GM19468 (cell line): ENCODE results near the gene LIPT2.

Experiments used
- ATAC-seq: cut with Tn5 transposase; IDR thresholded peaks from one replicate; pipeline ENCODE4 v1.9.1; 2021; ENCODE audit warnings: mild to moderate bottlenecking, moderate library complexity, moderate number of reproducible peaks; ENCODE audit not compliant: unreplicated experiment; ENCODE audit errors: extremely low read depth

Gene LIPT2

GRCh38 chr11:74505911-74506310 lies 12.4 kb upstream of the LIPT2 start:
- no peak for ATAC-seq

GRCh38 chr11:74504100-74504691 lies 10.7 kb upstream of the LIPT2 start:
- ATAC-seq, result no peak

- no peak for ATAC-seq
Measured at GRCh38 chr11:74494916-74495315, 1.4 kb upstream of the LIPT2 start.

DNA sequence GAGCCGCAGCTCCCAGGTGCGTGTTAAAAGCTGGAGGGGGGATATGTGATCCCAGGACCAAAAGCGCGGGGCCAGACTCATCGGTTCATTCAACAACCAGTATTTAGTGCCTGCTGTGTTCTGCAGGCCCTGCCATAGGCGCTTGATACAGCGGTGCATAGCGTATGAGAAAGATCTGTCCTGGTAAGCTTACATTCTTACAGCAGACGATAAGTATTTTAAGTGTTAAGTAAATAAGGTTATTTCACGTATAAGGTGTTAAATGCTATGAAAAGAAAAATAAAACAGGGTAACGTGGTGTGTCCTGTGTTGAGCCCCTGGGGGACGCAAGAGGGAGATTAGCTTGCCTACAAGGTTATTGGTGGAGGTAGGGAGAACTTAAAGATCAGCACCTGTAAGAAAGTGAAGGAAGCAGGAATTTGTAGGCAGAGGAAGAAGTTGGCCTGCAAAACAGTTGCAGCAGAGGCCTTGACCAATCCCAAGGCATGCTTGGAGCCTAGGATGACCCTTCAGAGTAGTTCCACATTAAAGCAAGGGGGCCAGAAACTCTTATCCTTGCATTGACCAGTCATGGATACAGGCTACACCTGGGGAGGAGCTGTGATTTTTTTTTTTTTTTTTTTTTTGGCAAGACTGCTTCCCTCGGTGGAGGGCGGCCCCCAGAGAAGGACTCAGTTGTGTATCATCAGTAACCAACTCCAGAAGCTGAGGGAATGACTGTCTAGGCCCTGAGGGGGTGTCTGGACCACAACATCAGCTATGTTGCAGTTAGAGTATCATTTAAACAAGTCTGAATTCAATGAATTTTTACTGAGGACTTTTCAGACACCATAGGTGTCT lies 487 bp upstream of the LIPT2 start:
- ATAC-seq, result no peak

GRCh38 chr11:74492084-74492483 lies 1.4 kb downstream of the LIPT2 start:
- ATAC-seq, result no peak

GRCh38 chr11:74490941-74491340 lies 2.6 kb downstream of the LIPT2 start:
- no peak for ATAC-seq

DNA sequence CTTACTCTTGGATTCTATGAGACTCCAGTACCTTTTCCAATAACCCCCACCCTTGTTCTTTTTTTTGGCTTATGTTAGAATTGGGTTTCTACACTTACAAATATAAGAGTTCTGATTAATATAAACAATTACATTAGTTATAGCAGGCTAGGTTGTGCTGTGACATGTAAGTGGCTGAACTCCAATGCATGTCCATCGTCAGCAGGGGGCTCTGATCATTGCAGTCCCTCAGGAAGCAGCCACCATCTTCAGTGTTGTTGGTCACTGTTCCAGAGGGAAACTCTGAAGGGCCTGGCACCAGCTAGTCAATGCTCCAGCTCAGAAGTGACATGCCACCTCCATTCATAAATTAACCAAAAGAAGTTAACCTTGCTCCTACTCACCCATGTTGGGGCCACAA lies 5.6 kb downstream of the LIPT2 start:
- ATAC-seq, result no peak

- no peak for ATAC-seq
Measured at GRCh38 chr11:74485868-74486267, 7.7 kb downstream of the LIPT2 start.

GRCh38 chr11:74480688-74481417 lies 12.7 kb downstream of the LIPT2 start:
- no peak for ATAC-seq

DNA sequence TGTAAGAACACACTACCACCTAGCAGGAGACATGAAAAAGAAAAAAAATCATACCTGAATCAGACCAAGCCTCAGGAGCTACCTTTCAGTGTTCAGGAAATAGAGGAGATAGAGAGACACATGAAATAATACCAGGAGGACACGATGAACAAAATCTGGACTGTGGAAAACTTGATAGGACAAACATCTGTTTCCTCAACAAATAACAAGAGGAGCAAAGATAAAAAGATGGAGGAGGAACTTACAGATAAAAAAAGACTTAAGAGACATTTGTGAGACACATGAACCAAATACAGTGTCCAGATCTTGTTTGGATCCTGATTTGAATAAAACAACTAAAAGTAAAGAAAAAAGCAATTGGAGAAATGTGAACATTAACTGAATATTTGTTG lies 13.8 kb downstream of the LIPT2 start:
- no peak for ATAC-seq

GRCh38 chr11:74478877-74479731 lies 14.4 kb downstream of the LIPT2 start:
- ATAC-seq, result no peak

- no peak for ATAC-seq
Measured at GRCh38 chr11:74476536-74476935, 17.0 kb downstream of the LIPT2 start.

DNA sequence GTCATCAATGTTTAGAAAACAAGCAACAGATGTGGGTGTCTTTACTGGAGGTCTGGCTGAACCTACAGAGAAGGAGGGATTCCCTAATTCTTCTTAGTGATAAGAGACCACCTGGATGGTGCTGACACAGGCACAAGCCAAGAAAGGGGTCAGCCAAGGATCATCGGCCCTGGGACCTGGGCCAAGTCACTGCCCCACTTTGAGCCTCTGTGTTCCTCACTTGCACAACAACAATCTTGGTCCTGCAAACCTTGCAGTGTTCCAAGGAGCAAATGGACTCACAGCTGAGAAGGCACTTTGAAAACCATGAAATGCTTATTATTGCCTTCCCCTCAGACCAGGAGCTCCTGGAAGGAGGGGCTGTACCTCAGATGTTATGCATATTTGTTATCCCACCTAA lies 19.2 kb downstream of the LIPT2 start:
- no peak for ATAC-seq

- no peak for ATAC-seq
Measured at GRCh38 chr11:74473382-74474173, 19.9 kb downstream of the LIPT2 start.

GRCh38 chr11:74471668-74472429 lies 21.7 kb downstream of the LIPT2 start:
- ATAC-seq, result no peak

- no peak for ATAC-seq
Measured at GRCh38 chr11:74471037-74471436, 22.5 kb downstream of the LIPT2 start.

DNA sequence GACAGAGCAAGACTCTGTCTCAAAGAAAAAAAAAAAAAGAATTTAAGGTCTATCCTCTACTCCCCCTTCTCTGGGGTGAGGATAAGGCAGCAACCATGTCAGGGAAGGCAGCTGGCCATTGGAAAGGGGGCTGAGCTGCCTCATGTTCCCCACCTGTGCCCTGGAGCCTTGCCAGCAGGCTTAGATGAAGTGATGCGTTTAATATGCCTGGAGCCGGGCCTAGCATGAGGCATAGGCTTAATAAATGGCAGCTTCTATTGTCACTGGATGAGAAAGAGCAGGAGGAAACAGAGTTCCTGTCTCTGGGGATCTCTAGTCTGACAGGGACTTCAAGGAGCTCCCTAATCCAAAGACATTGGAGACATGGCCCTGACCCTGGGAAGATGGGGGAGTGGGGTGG lies 23.0 kb downstream of the LIPT2 start:
- no peak for ATAC-seq

GRCh38 chr11:74468936-74469335 lies 24.6 kb downstream of the LIPT2 start:
- no peak for ATAC-seq

DNA sequence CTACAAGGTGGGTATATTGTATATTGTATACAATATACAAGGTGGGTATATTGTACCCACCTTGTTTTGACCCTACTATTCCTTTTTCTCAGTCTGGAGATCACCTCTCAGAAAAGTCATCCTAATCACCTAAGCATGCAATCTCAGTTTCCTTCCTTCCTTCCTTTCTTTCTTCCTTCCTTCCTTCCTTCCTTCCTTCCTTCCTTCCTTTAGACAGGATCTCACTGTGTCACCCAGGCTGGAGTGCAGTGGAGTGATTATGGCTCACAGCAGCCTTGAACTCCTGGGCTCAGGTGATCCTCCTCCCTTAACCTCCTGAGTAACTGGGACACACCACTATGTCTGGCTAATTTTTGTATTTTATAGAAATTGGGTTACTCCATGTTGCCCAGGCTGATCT lies 25.0 kb downstream of the LIPT2 start:
- no peak for ATAC-seq
